ENCODE results near the gene PAFAH2.

- TF ChIP-seq ZNF26 (tag by site-specific recombination; IDR thresholded peaks at IDR 0.05) (no peak), ZNF350 (tag by site-specific recombination; IDR thresholded peaks at IDR 0.05) (no peak)
Observed at GRCh38 chr1:25924454-25924853, 73.4 kb downstream of the PAFAH2 start.
